ENCODE results near the gene PROM1.

Gene PROM1

GRCh38 chr4:16106956-16107355, 23.1 kb upstream of the PROM1 start:
- DNase-seq, result no peak

GRCh38 chr4:16104520-16104919, 20.7 kb upstream of the PROM1 start:
- DNase-seq, result no peak

GRCh38 chr4:16102356-16102755, 18.5 kb upstream of the PROM1 start:
- no peak for DNase-seq

- no peak for DNase-seq
Measured at GRCh38 chr4:16100833-16101232, 17.0 kb upstream of the PROM1 start.

GRCh38 chr4:16092682-16093319, 9.0 kb upstream of the PROM1 start:
- no peak for DNase-seq

- DNase-seq, result no peak
Measured at GRCh38 chr4:16090096-16090705, 6.4 kb upstream of the PROM1 start.

- no peak for DNase-seq
Measured at GRCh38 chr4:16089156-16089555, 5.3 kb upstream of the PROM1 start.

- DNase-seq, result no peak
Measured at GRCh38 chr4:16088601-16089000, 4.8 kb upstream of the PROM1 start.

- DNase-seq, result no peak
Measured at GRCh38 chr4:16085822-16086221, 2.0 kb upstream of the PROM1 start.

- no peak for DNase-seq
Measured at GRCh38 chr4:16082426-16083240, 1.2 kb downstream of the PROM1 start.

GRCh38 chr4:16082041-16082425, 1.8 kb downstream of the PROM1 start:
- no peak for DNase-seq

GRCh38 chr4:16079046-16079445, 4.8 kb downstream of the PROM1 start:
- no peak for DNase-seq

GRCh38 chr4:16078195-16078760, 5.5 kb downstream of the PROM1 start:
- no peak for DNase-seq

GRCh38 chr4:16077786-16078185, 6.0 kb downstream of the PROM1 start:
- no peak for DNase-seq

- no peak for DNase-seq
Measured at GRCh38 chr4:16075975-16076757, 7.7 kb downstream of the PROM1 start.

GRCh38 chr4:16075061-16075460, 8.8 kb downstream of the PROM1 start:
- DNase-seq, result no peak

- no peak for DNase-seq
Measured at GRCh38 chr4:16072168-16072567, 11.7 kb downstream of the PROM1 start.

GRCh38 chr4:16070203-16070602, 13.6 kb downstream of the PROM1 start:
- DNase-seq, result no peak

GRCh38 chr4:16067515-16067914, 16.3 kb downstream of the PROM1 start:
- DNase-seq, result no peak

GRCh38 chr4:16066586-16067128, 17.2 kb downstream of the PROM1 start:
- DNase-seq, result no peak

GRCh38 chr4:16065066-16065465, 18.8 kb downstream of the PROM1 start:
- DNase-seq, result no peak

GRCh38 chr4:16062601-16063000, 21.2 kb downstream of the PROM1 start:
- DNase-seq, result no peak
